ENCODE measurements around the gene UIMC1. TPM values are rescaled to one million over a fixed set of nuclear protein-coding genes. Genes with fewer than 3 reads are reported as not detected.

The UIMC1 gene
- polyA plus RNA-seq, 1 of the 3 experiments (the other 2 are of a cell fraction) = 19.9 TPM

GRCh38 chr5:176859916-176860315, 146.7 kb downstream of the UIMC1 start:
- H3K27me3 ChIP-seq (ENCODE audit: insufficient read depth) = no peaks in the 10 kb centered on the region
- 0% methylated on average over 1 of the region's 10 CpGs for WGBS (ENCODE audit: low lambda C conversion rate)
- CTCF ChIA-PET = interaction anchor here (2.2 kb wide), 1 partner anchor 14 kb away, joined by 7 read pairs; no protein-coding TSS in a partner anchor

More at GRCh38 chr5:176859916-176860315, 146.7 kb downstream of the UIMC1 start:
- Histone ChIP-seq H3K4me2 (no peak overlapping the region), H3K79me2 (ENCODE audit: insufficient read depth) (no peaks in the 10 kb centered on the region), H3F3A (replicated peaks; ENCODE audit: insufficient read depth) (no peaks in the 10 kb centered on the region), H3K9me2 (no peaks in the 10 kb centered on the region), H3K4me1 (ENCODE audit: control insufficient read depth in 1 of 2, insufficient read depth in 2 of 2, low read depth in 1 of 2, low read length in 1 of 2) (peaks cover 0 to 23% of the 10 kb centered on the region in 2 experiments; a peak in 1 of 4 replicates), H4K20me1 (ENCODE audit: insufficient read depth) (no peaks in the 10 kb centered on the region), H3K4me3 (ENCODE audit: low read depth in 2 of 2, low read length in 1 of 2) (no peak overlapping the region), H3K27ac (ENCODE audit: low read depth in 2 of 2, low read length in 1 of 2) (no peak overlapping the region), H3K36me3 (replicated peaks in 1 of 2; ENCODE audit: control insufficient read depth in 1 of 2, insufficient read depth in 2 of 2, low read length in 1 of 2) (no peaks in the 10 kb centered on the region), H3K9me3 (no peaks in the 10 kb centered on the region), H3K9ac (no peak overlapping the region), H2AFZ (ENCODE audit: low read depth) (no peak overlapping the region)
- TF ChIP-seq EZH2phosphoT487 (IDR thresholded peaks at IDR 0.05; ENCODE audit: borderline replicate concordance, low read depth) = no peak
- TF ChIP-seq, protein P1, sequence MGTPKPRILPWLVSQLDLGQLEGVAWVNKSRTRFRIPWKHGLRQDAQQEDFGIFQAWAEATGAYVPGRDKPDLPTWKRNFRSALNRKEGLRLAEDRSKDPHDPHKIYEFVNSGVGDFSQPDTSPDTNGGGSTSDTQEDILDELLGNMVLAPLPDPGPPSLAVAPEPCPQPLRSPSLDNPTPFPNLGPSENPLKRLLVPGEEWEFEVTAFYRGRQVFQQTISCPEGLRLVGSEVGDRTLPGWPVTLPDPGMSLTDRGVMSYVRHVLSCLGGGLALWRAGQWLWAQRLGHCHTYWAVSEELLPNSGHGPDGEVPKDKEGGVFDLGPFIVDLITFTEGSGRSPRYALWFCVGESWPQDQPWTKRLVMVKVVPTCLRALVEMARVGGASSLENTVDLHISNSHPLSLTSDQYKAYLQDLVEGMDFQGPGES (IDR thresholded peaks at IDR 0.05; ENCODE audit: low read depth, low read length) = no peak
- TF ChIP-seq MXI1 (IDR thresholded peaks at IDR 0.05; ENCODE audit: low read depth, low read length) = no peak
- no peak for TF ChIP-seq NFIC (IDR thresholded peaks at IDR 0.05; ENCODE audit: borderline replicate concordance)
- no peak for TF ChIP-seq FOXM1 (IDR thresholded peaks at IDR 0.05; ENCODE audit: low read depth)
- no peak for TF ChIP-seq ELF1 (IDR thresholded peaks at IDR 0.05)
- TF ChIP-seq FOSL2 (IDR thresholded peaks at IDR 0.05; ENCODE audit: borderline replicate concordance, low read depth) = no peak
- TF ChIP-seq TAF1 (IDR thresholded peaks at IDR 0.05; ENCODE audit: borderline replicate concordance, low read depth, low read length) = no peak
- TF ChIP-seq REST (IDR thresholded peaks at IDR 0.05; ENCODE audit: low read depth, low read length) = no peak
- TF ChIP-seq SIN3A (IDR thresholded peaks at IDR 0.05; ENCODE audit: borderline replicate concordance, low read depth, low read length) = no peak
- TF ChIP-seq RFX5 (IDR thresholded peaks at IDR 0.05; ENCODE audit: low read length) = no peak
- no peak for TF ChIP-seq MEF2A (IDR thresholded peaks at IDR 0.05; ENCODE audit: borderline replicate concordance, low read depth)
- TF ChIP-seq RXRA (IDR thresholded peaks at IDR 0.05; ENCODE audit: borderline replicate concordance, low read depth) = no peak
- no peak for TF ChIP-seq USF1 (IDR thresholded peaks at IDR 0.05; ENCODE audit: borderline replicate concordance, low read depth)
- TF ChIP-seq SMC3 (IDR thresholded peaks at IDR 0.05; ENCODE audit: low read depth, low read length) = no peak
- no peak for TF ChIP-seq CHD2 (IDR thresholded peaks at IDR 0.05; ENCODE audit: low read length, partially characterized antibody)
- POLR2A ChIA-PET = no interaction called here
- DNase-seq = no peak
